Ishikawa (cell line): ENCODE data around the gene RIC1.

Experiments
- EP300 ChIP-seq: IDR thresholded peaks from 2 replicates; pipeline ENCODE4 v1.6.1; 2012; ENCODE audit warnings: borderline replicate concordance
- RAD21 ChIP-seq: IDR thresholded peaks from 2 replicates; pipeline ENCODE4 v1.6.1; 2012; ENCODE audit warnings: low read depth
- TAF1 ChIP-seq: IDR thresholded peaks from 2 replicates; pipeline ENCODE4 v1.6.1; 2012; ENCODE audit warnings: low read depth, mild to moderate bottlenecking
- YY1 ChIP-seq: IDR thresholded peaks from 2 replicates; pipeline ENCODE4 v1.6.1; 2012; ENCODE audit warnings: low read depth
- ZBTB7A ChIP-seq: IDR thresholded peaks from 2 replicates; pipeline ENCODE4 v1.6.1; 2012; ENCODE audit warnings: low read depth
- TF ChIP-seq, protein P1 (sequence below): IDR thresholded peaks from 2 replicates; pipeline ENCODE4 v1.6.1; 2012; ENCODE audit warnings: low read depth, mild to moderate bottlenecking

DNA sequence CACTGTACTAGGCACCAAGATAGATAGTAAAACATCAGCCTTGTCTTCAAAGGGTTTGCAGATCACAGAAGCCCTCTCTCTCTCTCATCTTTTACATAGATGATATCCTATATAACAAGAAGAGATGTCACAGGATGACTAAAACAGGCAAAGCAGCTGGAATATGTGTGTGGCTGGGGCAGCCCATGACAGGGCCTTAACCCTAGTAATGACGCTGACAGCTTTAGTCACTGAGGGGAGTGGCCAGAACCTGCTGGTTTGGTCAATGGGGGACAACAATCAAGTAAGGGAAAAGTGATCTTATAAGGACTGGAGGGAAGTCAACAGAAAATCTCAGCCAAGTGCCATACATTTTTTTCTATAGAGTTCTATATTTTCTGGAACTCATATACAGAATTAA, 41.9 kb upstream of the RIC1 start:
- TF ChIP-seq YY1 = no peak
- TF ChIP-seq RAD21 = no peak
- TF ChIP-seq EP300 = no peak
- TF ChIP-seq TAF1 = no peak
- TF ChIP-seq ZBTB7A = no peak
- TF ChIP-seq, protein P1, sequence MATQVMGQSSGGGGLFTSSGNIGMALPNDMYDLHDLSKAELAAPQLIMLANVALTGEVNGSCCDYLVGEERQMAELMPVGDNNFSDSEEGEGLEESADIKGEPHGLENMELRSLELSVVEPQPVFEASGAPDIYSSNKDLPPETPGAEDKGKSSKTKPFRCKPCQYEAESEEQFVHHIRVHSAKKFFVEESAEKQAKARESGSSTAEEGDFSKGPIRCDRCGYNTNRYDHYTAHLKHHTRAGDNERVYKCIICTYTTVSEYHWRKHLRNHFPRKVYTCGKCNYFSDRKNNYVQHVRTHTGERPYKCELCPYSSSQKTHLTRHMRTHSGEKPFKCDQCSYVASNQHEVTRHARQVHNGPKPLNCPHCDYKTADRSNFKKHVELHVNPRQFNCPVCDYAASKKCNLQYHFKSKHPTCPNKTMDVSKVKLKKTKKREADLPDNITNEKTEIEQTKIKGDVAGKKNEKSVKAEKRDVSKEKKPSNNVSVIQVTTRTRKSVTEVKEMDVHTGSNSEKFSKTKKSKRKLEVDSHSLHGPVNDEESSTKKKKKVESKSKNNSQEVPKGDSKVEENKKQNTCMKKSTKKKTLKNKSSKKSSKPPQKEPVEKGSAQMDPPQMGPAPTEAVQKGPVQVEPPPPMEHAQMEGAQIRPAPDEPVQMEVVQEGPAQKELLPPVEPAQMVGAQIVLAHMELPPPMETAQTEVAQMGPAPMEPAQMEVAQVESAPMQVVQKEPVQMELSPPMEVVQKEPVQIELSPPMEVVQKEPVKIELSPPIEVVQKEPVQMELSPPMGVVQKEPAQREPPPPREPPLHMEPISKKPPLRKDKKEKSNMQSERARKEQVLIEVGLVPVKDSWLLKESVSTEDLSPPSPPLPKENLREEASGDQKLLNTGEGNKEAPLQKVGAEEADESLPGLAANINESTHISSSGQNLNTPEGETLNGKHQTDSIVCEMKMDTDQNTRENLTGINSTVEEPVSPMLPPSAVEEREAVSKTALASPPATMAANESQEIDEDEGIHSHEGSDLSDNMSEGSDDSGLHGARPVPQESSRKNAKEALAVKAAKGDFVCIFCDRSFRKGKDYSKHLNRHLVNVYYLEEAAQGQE = no peak
